Posterior vena cava (tissue), 2 donors: ENCODE data around the gene ITGA2. TPM values are rescaled to one million over a fixed set of nuclear protein-coding genes. Genes with fewer than 3 reads are reported as not detected.
A peak's percentile ranks its signal among the peaks of the same experiment; 100 is the strongest.
"Not testable (repeated sequence)": the region's sequence is repeated elsewhere in the genome, so short reads cannot be mapped to it uniquely, and the experiment has no call there.

Experiments
- DNase-seq: peaks from one replicate; pipeline ENCODE4 v3.0.0-alpha.2; 2020; ENCODE audit warnings: low spot score
- intact Hi-C, 2 donors: fragments of 100-400 bp; cut with DNase I; formaldehyde crosslinking; loops; one replicate each; pipeline versions ENCODE4 v1.14.1 to v1.14.2; 2022 to 2023
- total RNA-seq, 2 donors: library from RNA; stranded (reverse); fragmentation: NEBNext Ultra II Directional; extraction: Animal tissue kit (Norgen Biotek cat#: 25700); gene quantifications; one replicate each; pipeline ENCODE4 v1.2.1, GENCODE V29; 2021
- donor health status: DM: yes; HTN: yes; CAD: no.
- donor health status: DM: yes; HTN: yes; CAD: no.

Gene ITGA2
- total RNA-seq, 2 donors from 2014 or later = 7.5 to 21.3 TPM

DNA sequence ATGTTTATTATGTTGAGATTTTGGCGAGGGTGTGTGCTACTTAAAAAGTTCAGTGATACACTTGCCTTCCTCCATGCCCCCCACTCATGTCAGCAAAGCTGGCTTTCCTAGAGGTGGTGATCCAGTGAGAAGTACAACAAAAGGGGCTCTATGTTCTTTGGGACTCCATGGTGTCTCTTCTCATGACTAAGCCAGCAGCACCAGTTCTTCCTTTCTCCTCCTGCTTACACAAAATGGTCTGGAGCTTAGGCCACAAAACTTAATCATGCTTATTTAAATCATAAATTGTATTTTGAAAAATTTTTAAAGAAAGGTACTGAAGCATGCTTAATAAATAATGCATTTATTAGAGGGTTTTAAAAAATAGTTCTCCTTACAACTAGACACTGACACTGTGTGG is 98.0 kb downstream of the ITGA2 start:
- no peak for DNase-seq
- intact Hi-C loops = no loop called here

DNA sequence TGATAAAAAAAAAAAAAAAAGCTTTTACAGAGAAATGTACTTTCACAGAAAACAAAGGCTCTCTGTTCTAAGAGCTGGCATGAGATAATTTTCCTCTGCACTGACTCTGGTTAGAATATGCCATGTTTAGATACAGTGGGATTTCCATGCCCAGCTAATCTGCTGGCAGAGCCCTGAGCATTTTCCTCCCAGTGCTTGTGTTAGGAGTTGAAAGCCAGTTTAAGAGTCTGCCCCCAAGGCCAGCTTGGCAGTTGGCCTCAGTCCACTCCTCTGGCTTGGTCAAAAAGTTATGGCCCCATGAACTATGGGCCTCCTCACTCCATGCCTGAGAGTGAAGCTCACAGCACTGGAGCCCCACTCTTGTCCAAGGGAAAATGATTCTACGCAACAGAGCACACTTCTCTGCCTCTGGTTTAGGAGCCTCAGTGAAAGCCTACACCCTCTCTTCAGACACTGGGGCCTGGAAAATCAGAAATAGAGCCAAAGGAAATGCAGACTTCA is 98.5 kb downstream of the ITGA2 start:
- intact Hi-C loops = no loop called here
- no peak for DNase-seq

DNA sequence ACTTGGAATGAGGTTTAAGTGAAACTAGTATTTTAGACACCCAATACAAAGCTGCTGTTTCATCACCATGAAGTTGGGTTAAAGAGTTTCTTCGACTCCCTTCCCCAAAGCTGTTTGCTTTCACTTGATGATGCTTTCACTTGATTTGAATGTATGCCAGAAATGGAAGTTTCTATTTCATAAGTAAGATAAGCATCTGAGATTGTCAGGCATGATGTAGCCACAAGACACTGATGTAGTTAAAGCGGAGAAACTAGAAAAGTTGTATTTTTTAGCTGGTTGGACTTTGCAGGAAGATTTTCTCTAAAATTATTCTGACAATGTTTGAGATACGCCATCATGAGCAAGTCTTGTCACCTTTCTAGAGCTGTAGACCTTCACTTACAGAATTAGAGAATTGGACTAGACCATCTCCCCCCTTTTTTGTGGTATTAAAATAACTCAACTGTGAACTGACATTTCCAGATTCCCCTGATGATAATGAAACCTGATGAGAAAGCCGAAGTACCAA is 100.4 kb downstream of the ITGA2 start:
- no peak for DNase-seq
- intact Hi-C loops = no loop called here

DNA sequence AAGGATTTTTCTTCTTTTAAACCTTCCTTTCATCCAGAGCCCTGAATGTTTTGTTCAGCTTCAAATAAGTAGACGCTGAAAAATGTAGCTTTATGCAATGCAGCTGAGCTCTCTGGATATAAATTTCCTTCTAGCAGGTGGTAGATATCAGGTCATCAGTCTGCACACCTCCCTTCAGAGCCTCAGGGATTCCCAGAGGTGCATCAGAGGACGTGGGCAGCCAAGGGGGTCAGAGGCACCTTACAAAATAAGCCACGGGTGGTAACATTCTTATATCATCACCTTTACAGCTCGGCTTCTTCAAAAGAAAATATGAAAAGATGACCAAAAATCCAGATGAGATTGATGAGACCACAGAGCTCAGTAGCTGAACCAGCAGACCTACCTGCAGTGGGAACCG is 101.1 kb downstream of the ITGA2 start:
- DNase-seq = no peak
- intact Hi-C loops = loop anchor here in 1 of 2 donors (10.0 kb wide), 1 partner anchor 135 kb away; no protein-coding TSS in a partner anchor

DNA sequence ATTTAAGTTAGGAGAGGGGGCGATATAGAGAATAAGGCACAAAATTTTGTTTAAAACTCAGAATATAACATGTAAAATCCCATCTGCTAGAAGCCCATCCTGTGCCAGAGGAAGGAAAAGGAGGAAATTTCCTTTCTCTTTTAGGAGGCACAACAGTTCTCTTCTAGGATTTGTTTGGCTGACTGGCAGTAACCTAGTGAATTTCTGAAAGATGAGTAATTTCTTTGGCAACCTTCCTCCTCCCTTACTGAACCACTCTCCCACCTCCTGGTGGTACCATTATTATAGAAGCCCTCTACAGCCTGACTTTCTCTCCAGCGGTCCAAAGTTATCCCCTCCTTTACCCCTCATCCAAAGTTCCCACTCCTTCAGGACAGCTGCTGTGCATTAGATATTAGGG is 102.1 kb downstream of the ITGA2 start:
- intact Hi-C loops = loop anchor here in 1 of 2 donors (10.0 kb wide), 1 partner anchor 136 kb away; no protein-coding TSS in a partner anchor

DNA sequence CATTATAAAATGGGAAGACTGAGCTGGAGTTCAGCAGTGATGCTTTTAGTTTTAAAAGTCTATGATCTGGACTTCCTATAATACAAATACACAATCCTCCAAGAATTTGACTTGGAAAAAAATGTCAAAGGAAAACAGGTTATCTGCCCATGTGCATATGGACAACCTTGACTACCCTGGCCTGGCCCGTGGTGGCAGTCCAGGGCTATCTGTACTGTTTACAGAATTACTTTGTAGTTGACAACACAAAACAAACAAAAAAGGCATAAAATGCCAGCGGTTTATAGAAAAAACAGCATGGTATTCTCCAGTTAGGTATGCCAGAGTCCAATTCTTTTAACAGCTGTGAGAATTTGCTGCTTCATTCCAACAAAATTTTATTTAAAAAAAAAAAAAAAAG is 103.1 kb downstream of the ITGA2 start:
- DNase-seq = no peak
- intact Hi-C loops = loop anchor here (2.0 to 10.0 kb wide), 2 partner anchors 67 to 137 kb away; no protein-coding TSS in a partner anchor

More for the DNA sequence above, 102.1 kb downstream of the ITGA2 start:
- no peak for DNase-seq

DNA sequence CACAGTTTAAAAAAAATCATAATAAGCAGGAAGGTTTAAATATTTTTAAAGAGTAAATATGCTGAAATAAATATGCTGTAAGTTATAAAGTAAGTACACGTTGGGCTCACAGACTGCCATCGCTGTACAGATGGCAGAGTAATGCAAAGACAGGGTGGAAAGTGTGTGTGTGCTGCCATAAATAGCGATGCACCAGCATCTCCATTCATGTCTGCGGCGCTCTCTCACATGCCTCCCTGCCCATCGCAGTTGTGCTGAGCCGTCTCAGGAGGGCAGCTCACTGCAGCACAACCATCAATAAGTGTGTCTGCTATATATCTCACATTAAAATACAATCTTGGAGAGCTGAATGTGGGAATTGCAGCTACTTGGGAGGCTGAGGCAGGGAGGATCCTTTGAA is 106.1 kb downstream of the ITGA2 start:
- no peak for DNase-seq
- intact Hi-C loops = loop anchor here (5.0 to 10.0 kb wide), 2 partner anchors 140 to 143 kb away; no protein-coding TSS in a partner anchor

DNA sequence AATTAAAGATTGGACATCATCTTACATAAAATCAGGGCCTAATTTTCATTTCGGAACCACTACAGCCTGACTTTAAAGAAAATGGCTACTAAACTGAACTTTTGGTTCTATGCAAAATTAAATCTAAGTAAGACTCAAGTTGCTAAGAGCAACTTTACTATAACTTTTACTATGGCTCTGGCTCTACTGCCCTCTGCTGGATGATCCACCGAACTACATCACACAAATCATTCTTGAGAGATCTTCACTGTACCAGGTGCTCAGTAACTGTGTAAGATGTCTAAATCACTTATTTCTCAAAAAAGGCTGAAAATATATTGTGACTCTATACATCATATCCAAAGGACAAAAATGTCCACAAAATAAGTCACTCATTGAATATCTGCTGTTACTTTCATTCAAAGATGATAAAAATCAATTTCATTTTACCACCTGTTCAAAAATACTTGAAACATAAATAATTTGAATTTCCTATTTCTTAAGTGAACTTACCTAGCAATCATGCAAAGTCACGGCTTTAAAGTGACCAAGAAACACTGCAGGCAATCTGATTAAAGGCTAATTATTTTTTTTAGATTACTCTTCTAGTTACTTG is 106.9 kb downstream of the ITGA2 start:
- no peak for DNase-seq

DNA sequence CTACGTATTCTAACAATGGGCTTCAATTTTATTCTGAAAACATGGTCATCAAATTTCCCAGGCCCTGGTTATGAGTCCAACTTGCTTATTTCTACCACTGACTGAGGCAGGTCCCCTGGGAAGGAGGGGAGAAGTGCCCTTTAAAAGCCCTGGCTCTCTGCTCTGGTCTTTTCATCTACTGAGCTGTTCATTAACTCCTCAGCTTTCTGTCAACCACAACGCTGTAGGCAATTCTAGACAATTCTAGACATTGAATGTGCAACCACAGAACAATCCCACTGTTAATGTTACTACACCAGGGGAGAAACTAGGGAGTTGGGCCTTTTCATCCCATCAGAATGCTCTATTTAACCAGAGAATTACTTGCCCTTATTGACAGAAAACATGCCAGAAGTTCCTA is 110.4 kb downstream of the ITGA2 start:
- no peak for DNase-seq
- intact Hi-C loops = loop anchor here (5.0 to 10.0 kb wide), 2 partner anchors 145 to 147 kb away; no protein-coding TSS in a partner anchor

More for the DNA sequence above, 106.9 kb downstream of the ITGA2 start:
- intact Hi-C loops = loop anchor here (5.0 to 10.0 kb wide), 2 partner anchors 141 to 144 kb away; no protein-coding TSS in a partner anchor

DNA sequence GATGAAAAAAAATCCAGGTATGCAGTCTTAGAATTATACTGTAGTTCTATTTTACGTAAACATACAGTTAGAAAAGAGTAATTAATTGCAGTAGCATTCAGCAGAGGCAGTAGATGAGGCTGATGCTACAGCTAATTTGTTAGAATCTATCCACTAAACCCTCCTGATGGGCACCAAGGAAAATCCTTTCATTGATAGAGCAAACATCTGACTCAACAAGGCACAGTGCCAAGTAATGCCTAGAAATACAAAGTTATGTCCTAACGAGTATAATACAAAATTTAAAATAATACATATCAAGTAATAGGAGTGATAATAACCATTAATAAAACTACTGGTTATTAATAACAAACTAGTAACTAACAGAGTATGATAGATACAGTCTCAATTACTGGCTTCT is 111.5 kb downstream of the ITGA2 start:
- intact Hi-C loops = no loop called here
- DNase-seq = no peak

DNA sequence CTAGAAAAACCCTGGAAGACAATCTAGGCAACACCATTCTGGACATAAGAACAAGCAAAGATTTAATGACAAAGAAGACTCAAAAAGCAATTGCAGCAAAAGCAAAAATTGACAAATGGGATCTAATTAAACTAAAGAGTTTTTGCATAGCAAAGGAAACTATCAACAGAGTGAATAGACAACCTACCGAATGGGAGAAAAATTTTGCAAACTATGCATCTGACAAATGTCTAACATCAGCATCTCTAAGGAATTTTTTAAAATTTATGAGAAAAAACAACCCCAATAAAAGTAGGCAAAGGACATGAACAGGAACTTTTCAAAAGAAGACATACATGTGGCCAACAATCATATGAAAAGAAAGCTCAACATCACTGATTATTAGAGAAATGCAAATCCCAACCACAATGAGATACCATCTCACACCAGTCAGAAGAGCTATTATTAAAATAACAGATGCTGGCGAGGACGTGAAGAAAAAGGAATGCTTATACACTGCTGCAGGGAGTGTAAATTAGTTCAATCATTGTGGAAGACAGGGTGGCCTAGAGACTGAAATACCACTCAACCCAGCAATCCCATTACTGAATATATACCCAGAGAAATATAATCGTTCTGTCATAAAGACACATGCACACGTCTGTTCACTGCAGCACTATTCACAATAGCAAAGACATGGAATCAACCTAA is 116.6 kb downstream of the ITGA2 start:
- intact Hi-C loops = no loop called here

DNA sequence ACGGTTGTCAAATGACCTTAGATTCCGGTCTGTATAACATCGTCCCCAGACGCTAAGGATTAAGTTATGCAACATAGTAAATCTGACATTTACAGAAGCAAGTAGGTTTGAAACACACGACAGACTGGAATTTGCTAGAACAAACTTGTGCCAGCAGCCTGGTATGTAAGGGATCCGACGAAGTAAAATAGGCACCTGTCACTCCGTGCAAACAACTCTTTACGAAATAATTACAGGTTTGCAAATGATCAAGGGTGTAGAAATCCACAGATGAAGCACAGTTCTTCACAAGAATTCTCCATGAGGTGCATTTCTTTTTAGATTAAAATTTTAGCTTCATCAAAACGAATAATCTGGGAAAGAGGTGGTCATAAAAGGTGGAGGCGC is 119.9 kb downstream of the ITGA2 start:
- no peak for DNase-seq
- intact Hi-C loops = no loop called here

More for the DNA sequence above, 116.6 kb downstream of the ITGA2 start:
- DNase-seq = no peak

DNA sequence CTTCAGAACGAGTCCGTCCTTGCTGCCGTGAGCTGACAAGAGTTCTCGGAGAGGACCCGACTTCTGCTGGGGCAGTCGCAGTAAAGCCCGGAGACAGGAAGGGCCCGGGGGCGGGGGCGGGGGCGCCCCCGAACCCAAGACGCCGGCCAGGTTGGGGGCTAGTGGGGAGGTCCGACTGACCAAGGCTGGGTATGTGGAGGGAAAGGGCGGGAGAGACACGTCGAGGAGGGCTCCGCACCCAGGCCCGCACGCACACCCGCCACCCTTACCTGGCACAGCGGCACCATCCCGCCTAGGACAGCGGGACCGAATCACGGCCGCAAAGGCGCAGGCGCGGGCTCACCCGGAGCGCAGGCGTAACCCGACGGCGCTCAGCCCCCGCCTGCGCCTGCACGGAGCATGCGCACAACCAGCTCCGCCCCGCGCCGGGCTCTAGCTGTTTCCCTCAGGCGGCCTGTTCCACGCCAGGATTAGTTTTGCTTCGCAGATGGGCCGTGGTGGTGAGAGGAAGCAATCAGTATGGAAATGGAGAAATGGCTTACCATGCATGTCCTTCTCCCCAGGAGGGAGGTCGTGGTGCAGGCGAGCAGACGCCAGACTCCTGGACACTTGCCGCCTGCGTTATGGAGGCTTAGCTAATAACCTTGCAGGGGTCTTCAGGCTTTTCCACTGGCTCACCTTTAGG is 120.4 kb downstream of the ITGA2 start, which contains the start of gene MOCS2:
TSS of gene MOCS2 (minus strand) at position 315 of the 685 bp plus-strand sequence. CDS start 2,583 bp downstream, outside the sequence.
- DNase-seq = peak; percentile 97
- intact Hi-C loops = no loop called here

DNA sequence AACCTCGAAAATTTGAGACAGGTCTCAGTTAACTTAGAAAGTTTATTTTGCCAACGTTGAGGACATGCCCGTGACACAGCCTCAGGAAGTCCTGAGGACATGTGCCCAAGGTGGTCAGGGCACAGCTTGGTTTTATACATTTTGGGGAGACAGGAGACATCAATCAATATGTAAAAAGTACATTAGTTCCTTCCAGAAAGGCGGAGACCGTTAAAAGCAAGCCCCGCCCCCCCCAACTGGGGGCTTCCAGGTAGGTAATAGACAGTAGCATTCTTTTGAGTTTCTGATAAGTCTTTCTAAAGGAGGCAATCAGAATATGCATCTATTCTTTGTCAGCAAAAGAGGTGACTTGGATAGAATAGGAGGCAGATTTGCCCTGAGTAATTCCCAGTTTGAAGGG is 121.0 kb downstream of the ITGA2 start:
- intact Hi-C loops = no loop called here
- DNase-seq = no peak

DNA sequence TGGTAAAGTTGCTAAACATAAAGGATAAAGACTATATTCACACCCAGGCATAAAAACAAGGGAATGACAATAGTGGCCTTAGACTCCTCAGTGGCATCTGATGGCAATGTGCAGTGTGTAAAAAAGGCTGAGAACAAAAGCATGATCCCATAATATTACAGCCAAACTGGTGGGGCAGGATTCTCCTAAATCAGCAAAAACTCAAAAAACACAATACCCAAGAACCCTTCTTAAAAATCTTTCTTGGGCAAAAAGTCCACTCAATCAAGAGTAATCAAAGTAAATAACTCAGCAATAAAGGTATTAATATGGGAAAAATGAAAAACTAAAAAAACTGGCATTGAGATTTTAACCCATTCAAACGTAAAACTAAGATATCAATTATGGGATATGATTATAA is 122.0 kb downstream of the ITGA2 start:
- intact Hi-C loops = no loop called here
- DNase-seq = no peak

DNA sequence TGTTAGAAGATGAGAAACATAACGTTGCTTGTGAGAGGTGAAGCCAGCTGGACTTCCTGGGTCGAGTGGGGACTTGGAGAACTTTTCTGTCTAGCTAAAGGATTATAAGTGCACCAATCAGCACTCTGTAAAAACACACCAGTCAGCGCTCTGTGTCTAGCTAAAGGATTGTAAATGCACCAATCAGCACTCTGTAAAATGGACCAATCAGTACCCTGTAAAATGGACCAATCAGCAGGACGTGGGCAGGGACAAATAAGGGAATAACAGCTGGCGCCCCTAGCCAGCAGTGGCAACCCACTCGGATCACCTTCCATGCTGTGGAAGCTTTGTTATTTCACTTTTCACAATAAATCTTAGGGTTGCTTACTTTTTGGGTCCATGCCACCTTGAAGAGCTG is 123.2 kb downstream of the ITGA2 start:
- intact Hi-C loops, DNase-seq: not testable (repeated sequence)

DNA sequence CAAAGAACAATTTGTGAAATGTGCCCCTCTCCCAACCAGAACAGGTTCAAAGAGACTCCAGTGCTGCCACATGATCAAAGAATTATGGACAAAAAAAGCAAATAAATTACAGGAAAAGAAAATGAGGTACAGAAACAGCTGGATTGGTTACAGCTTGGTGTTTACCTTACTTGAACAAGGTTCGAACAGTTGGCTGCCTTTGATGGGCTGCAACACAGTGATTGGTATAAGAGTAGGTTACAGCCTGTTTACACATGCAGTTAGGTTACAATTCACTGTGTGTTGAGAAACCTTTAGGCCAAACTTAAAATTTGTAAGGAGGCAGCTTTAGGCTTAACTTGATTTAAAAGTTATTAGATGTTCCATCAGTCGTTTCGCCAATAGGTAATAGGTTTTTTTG is 123.8 kb downstream of the ITGA2 start:
- DNase-seq = no peak
- intact Hi-C loops = no loop called here

DNA sequence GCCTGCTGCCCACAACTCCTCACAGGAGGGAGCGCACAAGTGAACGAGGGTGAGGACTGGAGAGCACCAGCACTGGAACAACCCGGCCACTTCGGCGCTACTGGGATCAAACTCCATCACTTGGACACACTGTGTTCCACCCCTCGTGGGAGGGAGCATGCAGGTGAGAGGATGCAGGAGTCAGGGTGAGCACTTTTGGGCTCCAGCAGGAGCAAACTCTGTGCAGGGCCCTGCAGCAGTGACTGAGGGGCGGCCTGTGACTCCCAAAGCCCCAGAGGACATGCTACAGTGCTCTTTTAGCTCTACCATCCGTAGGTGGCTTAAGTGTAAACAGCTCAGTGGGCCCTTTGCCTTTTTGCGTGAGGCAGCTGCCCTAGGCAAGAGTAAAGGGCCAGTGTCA is 124.8 kb downstream of the ITGA2 start:
- intact Hi-C loops = no loop called here
- no peak for DNase-seq

DNA sequence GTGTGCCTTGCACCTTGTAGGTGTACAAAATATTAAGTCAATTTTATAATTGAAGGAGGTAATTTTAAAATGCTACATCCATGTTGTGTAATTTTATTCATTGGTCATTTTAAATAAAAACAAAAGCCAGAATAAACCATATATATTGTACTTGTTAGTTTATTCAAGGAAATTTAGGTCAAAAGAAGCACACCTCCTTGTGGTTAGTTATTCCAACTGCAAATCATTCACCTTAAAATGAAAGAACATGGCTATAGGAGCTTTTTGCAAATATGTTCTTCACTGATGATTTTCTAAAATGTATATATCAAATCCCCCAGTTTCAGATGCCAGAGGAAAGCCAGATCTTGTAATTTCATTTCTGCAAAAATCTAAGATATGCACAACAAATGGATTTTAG is 125.8 kb downstream of the ITGA2 start:
- intact Hi-C loops = no loop called here
- no peak for DNase-seq

DNA sequence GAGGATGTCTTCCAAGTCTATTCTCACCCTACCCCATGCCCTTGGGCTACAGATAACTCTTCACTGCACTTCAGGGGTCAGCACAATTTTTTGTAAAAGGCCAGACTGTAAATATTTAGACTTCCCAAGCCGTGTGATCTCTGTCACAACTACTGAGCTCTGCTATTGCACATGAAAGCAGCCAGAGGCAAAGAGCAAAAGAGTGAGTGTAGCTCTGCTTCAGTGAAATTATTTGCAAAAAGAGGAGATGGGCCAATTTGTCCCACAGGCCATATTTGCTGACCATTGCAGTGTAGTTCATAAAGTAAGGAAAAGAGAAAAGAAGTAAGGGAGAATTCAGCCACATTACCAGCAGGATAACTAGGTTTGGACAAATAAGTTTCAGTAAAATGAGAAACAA is 127.4 kb downstream of the ITGA2 start:
- intact Hi-C loops = no loop called here
- DNase-seq = no peak
